ENCODE measurements around the gene PKDCC.
"Not testable (repeated sequence)": the region's sequence is repeated elsewhere in the genome, so short reads cannot be mapped to it uniquely, and the experiment has no call there.

Gene PKDCC

DNA sequence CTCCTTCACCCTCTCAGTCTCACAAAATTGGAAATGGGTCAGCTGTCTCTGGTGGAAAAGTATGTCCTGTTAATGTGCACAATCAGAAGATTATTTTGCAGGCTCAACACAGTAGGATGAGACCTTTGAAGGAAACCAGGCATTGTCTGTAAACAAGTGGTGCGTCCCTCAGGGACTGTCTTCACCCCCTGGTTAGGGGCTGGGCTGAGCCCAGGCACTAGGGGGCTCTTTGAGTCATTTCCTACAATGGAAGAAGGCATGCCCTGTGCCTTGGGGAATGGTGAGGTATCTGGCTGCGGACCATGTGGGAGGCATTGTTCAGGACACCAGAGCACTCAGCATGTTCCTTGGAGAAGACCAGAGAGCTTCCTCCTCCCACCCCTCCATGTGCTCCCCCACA, 26.8 kb downstream of the PKDCC start:
- Mint-ChIP-seq H3K4me3 (no peak overlapping the region), H3K36me3 (ENCODE audit: low read depth) (no peaks in the 10 kb centered on the region), H3K27me3 (peaks cover 20% of the 10 kb centered on the region), H3K4me1 (ENCODE audit: low read depth) (peaks cover 16% of the 10 kb centered on the region), H3K9me3 (no peaks in the 10 kb centered on the region), H3K27ac (no peak overlapping the region)
- intact Hi-C loops (cut with micrococcal nuclease), result no loop called here

DNA sequence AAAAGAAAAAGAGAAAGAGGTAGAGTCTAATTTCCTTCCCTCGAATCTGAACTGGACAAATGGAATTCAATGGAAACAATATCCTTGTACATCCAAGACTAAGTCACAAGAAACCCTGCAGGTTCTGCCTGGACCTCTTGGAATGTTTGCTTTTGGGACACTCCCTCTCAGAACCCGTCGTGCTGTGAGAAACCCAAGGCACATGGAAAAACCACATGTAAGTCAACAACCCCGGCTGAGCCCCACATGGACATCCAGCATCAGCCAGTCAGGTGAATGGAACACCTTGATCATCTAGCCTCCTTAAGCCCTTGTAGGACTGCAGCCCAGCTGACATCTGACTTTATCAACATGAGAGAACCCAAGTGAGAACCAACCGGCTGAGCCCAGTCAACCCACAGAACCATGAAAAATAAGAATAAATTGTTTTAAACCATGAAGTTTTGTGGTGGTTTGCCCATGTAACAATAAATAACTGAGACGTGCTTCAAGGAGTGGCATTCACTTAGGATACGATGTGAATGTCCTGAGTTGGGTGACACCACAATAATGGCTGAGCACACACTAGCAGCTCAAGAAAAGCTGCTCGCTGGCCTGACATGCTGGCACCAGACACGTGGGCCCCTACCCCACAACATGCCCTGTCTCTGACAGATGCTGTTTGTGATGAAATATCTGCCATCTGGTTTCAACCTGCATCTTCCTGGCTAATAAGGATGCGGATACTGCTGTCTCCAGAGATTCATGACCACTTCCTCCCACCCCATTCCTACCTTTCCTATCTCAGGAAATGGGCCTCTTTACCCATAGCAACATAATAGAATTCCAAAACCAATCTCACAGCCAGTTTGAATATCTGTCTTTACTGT, 28.8 kb downstream of the PKDCC start:
- peaks cover 16% of the 10 kb centered on the region for H3K4me1 Mint-ChIP-seq (ENCODE audit: low read depth)
- no peaks in the 10 kb centered on the region for H3K9me3 Mint-ChIP-seq
- H3K27ac Mint-ChIP-seq, result no peak overlapping the region
- H3K36me3 Mint-ChIP-seq (ENCODE audit: low read depth), result no peaks in the 10 kb centered on the region
- intact Hi-C loops (cut with micrococcal nuclease), result no loop called here
- peaks cover 23% of the 10 kb centered on the region for H3K27me3 Mint-ChIP-seq
- no peak overlapping the region for H3K4me3 Mint-ChIP-seq

DNA sequence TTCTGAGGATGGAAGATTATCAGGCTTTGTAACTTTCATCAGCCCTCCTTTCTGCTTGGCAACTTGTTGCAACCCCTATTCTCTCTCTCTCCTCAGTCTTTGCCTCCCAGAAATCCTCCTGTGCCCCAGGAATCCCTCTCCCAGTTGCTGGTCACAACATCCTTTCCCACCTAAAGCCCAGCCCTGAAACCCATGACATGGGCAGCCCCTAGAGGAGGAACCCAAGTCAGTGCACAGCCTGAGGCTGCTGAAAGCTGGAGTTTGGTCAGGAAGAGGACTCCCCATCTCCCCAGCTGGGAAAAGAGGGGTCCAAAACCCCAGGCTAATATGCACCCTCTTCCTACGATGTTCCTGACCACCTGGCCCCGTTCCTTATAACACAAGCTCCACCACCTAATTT, 29.5 kb downstream of the PKDCC start:
- intact Hi-C loops (cut with micrococcal nuclease), result no loop called here
- Mint-ChIP-seq H3K9me3 (no peaks in the 10 kb centered on the region), H3K27ac (no peak overlapping the region), H3K4me1 (ENCODE audit: low read depth) (peaks cover 9% of the 10 kb centered on the region), H3K36me3 (ENCODE audit: low read depth) (no peaks in the 10 kb centered on the region), H3K4me3 (no peak overlapping the region), H3K27me3 (peaks cover 23% of the 10 kb centered on the region)

DNA sequence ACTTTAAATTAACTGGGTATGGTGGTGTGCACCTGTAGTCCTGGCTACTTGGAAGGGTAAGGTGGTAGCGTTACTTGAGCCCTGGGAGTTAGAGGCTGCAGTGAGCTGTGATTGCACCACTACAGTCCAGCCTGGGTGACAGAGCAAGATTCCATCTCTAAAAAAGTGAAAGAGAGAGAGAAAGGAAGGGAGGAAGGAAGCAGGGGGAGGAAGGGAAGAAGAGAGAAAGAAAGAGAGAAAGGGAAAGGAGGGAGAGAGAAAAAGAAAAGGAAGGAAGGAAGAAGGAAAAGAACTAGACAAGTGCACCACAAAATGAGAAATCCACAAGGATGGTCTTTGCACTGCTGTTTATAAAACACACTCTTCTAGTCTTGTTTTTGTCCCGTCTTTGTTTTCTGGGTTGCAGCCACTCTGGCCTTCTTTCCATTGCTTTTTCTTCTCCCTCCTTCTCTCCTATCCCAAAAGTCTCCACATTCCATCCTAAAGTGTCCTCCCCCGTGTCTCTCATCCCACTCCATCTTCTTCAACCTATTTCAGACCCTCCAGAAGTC, 32.0 kb downstream of the PKDCC start:
- no peaks in the 10 kb centered on the region for H3K4me1 Mint-ChIP-seq (ENCODE audit: low read depth)
- no peaks in the 10 kb centered on the region for H3K9me3 Mint-ChIP-seq
- intact Hi-C loops (cut with micrococcal nuclease), result no loop called here
- H3K36me3 Mint-ChIP-seq (ENCODE audit: low read depth), result no peaks in the 10 kb centered on the region
- H3K27me3 Mint-ChIP-seq, result peaks cover 22% of the 10 kb centered on the region
- no peak overlapping the region for H3K27ac Mint-ChIP-seq
- H3K4me3 Mint-ChIP-seq, result no peak overlapping the region

DNA sequence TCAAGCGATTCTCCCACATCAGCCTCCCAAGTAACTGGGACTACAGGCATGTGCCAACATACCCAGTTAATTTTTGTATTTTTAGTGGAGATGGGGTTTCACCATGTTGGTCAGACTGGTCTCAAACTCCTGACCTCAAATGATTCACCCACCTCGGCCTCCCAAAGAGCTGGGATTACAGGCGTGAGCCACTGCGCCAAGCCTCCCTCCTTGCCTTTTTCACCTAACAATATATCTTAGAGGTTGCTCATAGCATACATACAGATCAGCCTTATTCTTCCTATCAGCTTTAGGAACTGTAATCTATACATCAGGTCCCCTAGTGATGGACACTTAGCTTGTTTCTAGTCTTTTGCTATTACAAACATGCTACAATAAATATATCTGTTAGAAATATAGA, 33.3 kb downstream of the PKDCC start:
- H3K9me3 Mint-ChIP-seq; H3K27ac Mint-ChIP-seq; H3K4me3 Mint-ChIP-seq; H3K4me1 Mint-ChIP-seq (ENCODE audit: low read depth); H3K36me3 Mint-ChIP-seq (ENCODE audit: low read depth); intact Hi-C loops (cut with micrococcal nuclease): not testable (repeated sequence)
- H3K27me3 Mint-ChIP-seq, result peaks cover 19% of the 10 kb centered on the region

DNA sequence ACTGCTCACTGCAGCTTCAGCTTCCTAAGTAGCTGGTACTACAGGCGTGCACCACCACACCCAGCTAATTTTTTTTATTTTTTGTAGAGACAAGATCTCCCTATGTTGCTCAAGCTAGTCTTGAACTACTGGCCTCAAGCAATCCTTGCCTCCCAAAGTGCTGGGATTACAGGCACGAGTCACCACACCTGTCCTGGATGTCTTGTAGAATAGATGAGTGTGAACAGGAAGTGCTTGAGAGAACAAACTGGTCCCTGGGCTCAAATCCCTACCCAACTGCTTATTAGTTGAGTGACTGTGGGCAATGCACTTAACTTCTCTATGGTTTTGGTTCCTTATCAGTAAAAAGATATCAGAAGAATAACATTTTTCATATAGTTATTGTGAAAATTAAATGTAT, 34.2 kb downstream of the PKDCC start:
- Mint-ChIP-seq H3K4me1 (ENCODE audit: low read depth) (peaks cover 6% of the 10 kb centered on the region), H3K36me3 (ENCODE audit: low read depth) (no peaks in the 10 kb centered on the region), H3K9me3 (no peaks in the 10 kb centered on the region), H3K27me3 (peaks cover 24% of the 10 kb centered on the region), H3K4me3 (no peak overlapping the region), H3K27ac (no peak overlapping the region)
- intact Hi-C loops (cut with micrococcal nuclease), result no loop called here

DNA sequence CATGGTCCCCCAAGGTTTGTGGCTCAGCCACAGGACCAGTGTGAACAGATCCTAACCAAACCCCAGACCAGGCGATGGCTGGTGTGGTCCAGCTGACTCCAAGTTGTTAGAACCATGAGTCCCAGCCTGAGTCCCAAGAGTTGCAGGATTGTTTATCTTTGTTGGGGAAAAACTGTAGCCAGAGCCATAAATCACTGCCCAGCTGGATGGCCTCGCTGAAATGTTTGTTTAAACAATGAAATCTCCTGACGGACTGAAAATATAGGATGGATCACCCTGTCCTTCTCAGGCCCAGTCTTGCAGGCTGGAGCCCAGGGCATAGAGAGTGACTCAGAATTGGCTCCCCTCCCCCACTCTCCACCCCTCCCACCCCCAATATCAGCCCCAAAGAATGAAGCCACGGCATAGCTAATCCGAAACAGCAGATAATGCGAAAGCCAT, 36.4 kb downstream of the PKDCC start:
- Mint-ChIP-seq H3K9me3 (no peaks in the 10 kb centered on the region), H3K27me3 (peaks cover 17% of the 10 kb centered on the region), H3K36me3 (ENCODE audit: low read depth) (no peaks in the 10 kb centered on the region), H3K4me3 (no peak overlapping the region), H3K27ac (no peak overlapping the region), H3K4me1 (ENCODE audit: low read depth) (peaks cover 6% of the 10 kb centered on the region)
- intact Hi-C loops (cut with micrococcal nuclease), result no loop called here

DNA sequence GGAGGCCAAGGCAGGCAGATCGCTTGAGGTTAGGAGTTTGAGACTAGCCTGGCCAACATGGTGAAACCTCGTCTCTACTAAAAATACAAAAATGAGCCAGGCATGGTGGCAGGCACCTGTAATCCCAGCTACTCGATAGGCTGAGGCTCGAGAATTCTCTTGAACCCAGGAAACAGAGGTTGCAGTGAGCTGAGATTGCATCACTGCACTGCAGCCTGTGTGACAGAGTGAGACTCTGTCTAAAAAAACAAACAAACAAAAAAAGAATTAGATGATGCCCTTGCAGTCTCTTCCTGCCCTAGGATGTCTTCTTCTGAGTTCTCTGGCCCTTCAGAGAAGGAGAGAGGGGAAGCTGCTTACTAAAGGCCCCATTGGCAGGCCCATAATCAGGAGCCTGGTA, 37.2 kb downstream of the PKDCC start:
- H3K4me3 Mint-ChIP-seq; H3K36me3 Mint-ChIP-seq (ENCODE audit: low read depth); H3K27ac Mint-ChIP-seq; intact Hi-C loops (cut with micrococcal nuclease); H3K9me3 Mint-ChIP-seq; H3K4me1 Mint-ChIP-seq (ENCODE audit: low read depth): not testable (repeated sequence)
- H3K27me3 Mint-ChIP-seq, result peaks cover 16% of the 10 kb centered on the region

DNA sequence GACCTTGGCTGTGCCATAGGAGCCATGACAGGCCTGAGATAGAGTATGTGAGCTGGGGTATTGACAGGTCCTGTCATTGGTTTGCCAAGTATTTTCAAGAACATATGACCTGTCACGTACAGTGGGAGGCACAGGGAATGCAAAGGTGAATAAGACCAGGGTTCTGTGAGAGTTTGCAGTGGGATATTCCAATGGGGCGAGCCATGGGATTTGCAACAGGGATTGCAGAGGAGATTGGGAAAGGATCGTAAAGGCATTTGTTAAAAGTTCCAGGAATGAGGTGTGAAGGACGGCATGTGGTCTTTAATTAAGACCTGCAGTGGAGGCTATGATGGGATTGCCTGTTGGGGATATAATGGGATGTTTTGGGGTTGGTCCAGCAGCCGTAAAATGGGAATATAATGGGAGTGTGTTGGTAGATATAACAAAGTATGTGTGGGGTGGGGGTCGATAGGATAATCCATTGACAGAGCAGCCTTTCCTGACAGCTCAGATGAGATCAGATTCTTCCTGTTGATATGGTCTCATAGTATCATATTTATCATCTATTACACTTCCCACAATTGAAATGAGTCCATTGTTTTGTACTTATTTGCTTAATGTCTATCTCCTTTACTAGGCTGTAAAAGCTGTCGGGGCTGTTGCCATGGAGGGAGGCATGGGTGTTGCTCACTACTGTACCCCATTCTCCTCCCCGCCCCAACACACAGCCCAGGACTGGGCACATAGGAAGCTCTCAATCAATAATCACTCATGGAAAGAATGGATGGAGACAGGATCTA, 38.1 kb downstream of the PKDCC start:
- Mint-ChIP-seq H3K4me1 (ENCODE audit: low read depth) (peaks cover 6% of the 10 kb centered on the region), H3K9me3 (no peaks in the 10 kb centered on the region), H3K4me3 (no peak overlapping the region), H3K36me3 (ENCODE audit: low read depth) (no peaks in the 10 kb centered on the region), H3K27me3 (peaks cover 18% of the 10 kb centered on the region), H3K27ac (no peak overlapping the region)
- intact Hi-C loops (cut with micrococcal nuclease), result loop anchor here (1.0 kb wide), 2 partner anchors 217 to 233 kb away; no protein-coding TSS in a partner anchor

DNA sequence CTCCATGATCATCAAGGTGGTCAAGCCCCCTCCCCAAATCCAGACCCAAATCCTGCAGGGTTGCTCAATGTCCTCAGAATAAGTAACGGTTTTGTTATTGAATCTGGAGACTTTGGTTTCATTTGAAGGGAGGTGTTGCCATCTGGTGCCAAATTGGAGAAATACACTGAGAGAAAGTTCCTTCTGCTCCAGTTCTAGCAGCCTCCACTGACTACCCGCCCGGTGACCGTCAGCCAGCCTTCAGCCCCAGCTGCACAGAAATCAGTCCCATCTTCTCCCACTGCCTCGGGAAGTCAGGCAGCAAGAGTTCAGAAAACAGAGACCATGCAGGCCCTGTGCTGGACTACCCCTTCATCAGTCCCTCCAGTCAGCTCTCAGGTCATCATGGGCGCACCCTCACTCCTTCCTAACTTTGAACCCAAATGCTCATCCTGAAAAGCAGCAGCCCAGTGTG, 38.7 kb downstream of the PKDCC start:
- Mint-ChIP-seq H3K27ac (no peak overlapping the region), H3K36me3 (ENCODE audit: low read depth) (no peaks in the 10 kb centered on the region), H3K27me3 (peaks cover 17% of the 10 kb centered on the region), H3K4me1 (ENCODE audit: low read depth) (peaks cover 6% of the 10 kb centered on the region), H3K4me3 (no peak overlapping the region), H3K9me3 (no peaks in the 10 kb centered on the region)
- intact Hi-C loops (cut with micrococcal nuclease), result loop anchor here (1.0 kb wide), 2 partner anchors 217 to 233 kb away; no protein-coding TSS in a partner anchor

DNA sequence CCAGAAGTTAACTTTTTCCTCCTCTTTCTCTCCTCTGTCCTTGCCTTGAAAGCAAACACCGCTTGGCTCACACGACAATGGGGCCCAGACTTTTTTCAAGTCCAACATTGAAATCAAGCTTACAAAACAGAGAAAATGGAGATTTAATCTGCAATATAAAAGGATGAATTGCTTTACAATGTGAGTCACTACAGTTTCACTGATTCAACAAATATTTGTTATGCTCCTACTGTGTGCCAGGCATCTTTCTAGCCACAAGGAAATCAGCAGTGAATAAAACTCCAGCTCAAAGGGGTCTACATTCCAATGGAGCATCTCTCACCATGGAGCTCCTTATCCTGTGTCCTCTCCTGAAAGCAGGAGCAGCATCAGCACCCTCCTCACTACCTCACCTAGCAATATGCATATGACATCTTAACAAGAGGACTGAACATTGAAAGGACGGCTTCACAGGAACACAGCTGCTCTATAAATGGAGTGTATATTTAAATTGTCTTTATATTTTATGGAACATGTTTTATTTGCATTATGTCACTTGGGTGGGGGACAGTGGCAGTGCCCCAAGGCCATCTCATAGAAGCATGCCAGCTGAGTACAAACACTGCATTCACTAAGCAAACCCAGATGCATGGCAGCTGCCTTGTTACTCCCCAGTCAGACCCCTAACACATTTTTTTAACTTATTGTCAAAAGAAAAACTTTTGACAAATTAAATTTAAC, 39.5 kb downstream of the PKDCC start:
- Mint-ChIP-seq H3K4me3 (no peak overlapping the region), H3K9me3 (no peaks in the 10 kb centered on the region), H3K36me3 (ENCODE audit: low read depth) (no peaks in the 10 kb centered on the region), H3K27ac (no peak overlapping the region), H3K27me3 (peaks cover 19% of the 10 kb centered on the region), H3K4me1 (ENCODE audit: low read depth) (peaks cover 13% of the 10 kb centered on the region)
- intact Hi-C loops (cut with micrococcal nuclease), result no loop called here

DNA sequence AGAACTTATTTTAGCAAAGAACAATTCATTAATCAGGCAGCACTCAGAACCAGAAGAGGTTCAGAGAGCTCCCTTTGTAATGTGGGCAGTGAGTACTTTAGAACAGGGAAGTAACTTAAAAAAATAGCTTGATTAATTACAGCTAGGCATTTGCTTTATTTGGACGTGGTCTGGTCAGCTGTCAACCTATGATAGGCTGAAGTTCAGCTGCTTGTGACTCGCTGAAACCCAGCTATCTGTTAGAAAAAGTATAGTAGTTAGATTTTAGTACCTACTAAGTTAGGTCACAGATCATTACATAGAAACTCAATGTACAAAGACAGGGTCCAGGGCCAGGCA, 40.0 kb downstream of the PKDCC start:
- H3K4me3 Mint-ChIP-seq, result no peak overlapping the region
- H3K27me3 Mint-ChIP-seq, result peaks cover 19% of the 10 kb centered on the region
- no peak overlapping the region for H3K27ac Mint-ChIP-seq
- intact Hi-C loops (cut with micrococcal nuclease), result no loop called here
- H3K36me3 Mint-ChIP-seq (ENCODE audit: low read depth), result no peaks in the 10 kb centered on the region
- no peaks in the 10 kb centered on the region for H3K9me3 Mint-ChIP-seq
- peaks cover 17% of the 10 kb centered on the region for H3K4me1 Mint-ChIP-seq (ENCODE audit: low read depth)

DNA sequence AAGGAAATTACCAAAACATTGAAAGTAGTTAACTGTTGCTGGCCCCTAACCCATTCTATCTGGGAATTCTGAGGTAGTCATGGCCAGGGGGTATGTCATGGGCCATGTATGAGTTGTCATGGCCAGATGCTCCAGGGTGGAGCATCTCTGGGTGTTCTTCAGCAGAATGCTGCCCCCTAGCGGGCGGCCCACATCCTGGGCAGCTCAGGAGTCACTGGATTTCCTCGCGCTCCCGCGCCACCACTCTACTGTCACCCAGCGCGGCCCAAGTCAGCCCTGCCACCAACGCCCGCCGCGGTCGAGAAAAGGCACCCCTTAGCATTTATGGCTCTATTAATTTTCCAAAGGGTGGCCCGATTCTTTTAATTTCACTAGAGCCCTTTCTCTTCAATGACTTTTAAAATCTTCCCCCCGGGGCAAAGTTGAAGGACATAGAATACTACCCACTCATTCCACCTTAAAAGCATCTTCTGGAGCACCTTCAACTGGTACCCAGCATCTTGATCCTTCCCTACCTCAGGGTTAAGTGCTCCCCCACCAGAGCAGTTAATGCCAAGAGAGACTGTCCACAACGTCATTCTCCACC, 41.6 kb downstream of the PKDCC start:
- Mint-ChIP-seq H3K36me3 (ENCODE audit: low read depth) (no peaks in the 10 kb centered on the region), H3K27ac (no peak overlapping the region), H3K9me3 (no peaks in the 10 kb centered on the region), H3K27me3 (peaks cover 17% of the 10 kb centered on the region), H3K4me1 (ENCODE audit: low read depth) (peaks cover 22% of the 10 kb centered on the region), H3K4me3 (no peak overlapping the region)
- intact Hi-C loops (cut with micrococcal nuclease), result no loop called here
